NCI-H2227 (cell line): ENCODE results near the gene MPZ.
A peak's percentile ranks its signal among the peaks of the same experiment; 100 is the strongest.
"Not testable (repeated sequence)": the region's sequence is repeated elsewhere in the genome, so short reads cannot be mapped to it uniquely, and the experiment has no call there.

Source experiments
- DNase-seq: peaks from one replicate; lab custom pipeline; 2025; ENCODE audit not compliant: unreplicated experiment; lab: John Stamatoyannopoulos, UW

Gene MPZ

GRCh38 chr1:161258439-161259344 lies 51.1 kb downstream of the MPZ start, which contains the start of gene PCP4L1:
TSS of gene PCP4L1 (plus strand) at chr1:161258745. CDS start at chr1:161258975, 230 bp downstream.
- peak; percentile 92 for DNase-seq

- DNase-seq = not testable (repeated sequence)
Observed at GRCh38 chr1:161257109-161257508, 52.7 kb downstream of the MPZ start.

GRCh38 chr1:161255955-161256520 lies 53.7 kb downstream of the MPZ start:
- DNase-seq = not testable (repeated sequence)

- DNase-seq = not testable (repeated sequence)
Observed at GRCh38 chr1:161255302-161255701, 54.5 kb downstream of the MPZ start.
